CD8-positive, alpha-beta memory T cell (primary cell): Measurements from ENCODE around the gene TCF4. TPM values are rescaled to one million over a fixed set of nuclear protein-coding genes. Genes with fewer than 3 reads are reported as not detected.

Source experiments
- CTCF ChIA-PET: fragments of 350-600 bp; sonication (Branson Sonifier 250); formaldehyde crosslinking; loops from one replicate; lab custom pipeline; 2021; ENCODE audit warnings: antibody characterized with exemption; lab: Charles Lee
- POLR2A ChIA-PET: fragments of 350-600 bp; sonication (Branson Sonifier 250); formaldehyde crosslinking; loops from one replicate; lab custom pipeline; 2021; ENCODE audit warnings: antibody characterized with exemption; lab: Charles Lee
- DNase-seq, 5 donors: peaks; one replicate each; pipeline versions ENCODE4 v3.0.0 to v3.0.0-alpha.2; 2020 to 2022; ENCODE audit warnings: mixed read lengths in 1 of 5
- H3K27ac ChIP-seq: one replicate; pipeline ENCODE4 v1.7.0; 2013; ENCODE audit warnings: low read depth, mild to moderate bottlenecking, low read length, moderate library complexity
- H3K27me3 ChIP-seq: 2 replicates; pipeline ENCODE4 v1.7.0; 2013; ENCODE audit warnings: low read length, mild to moderate bottlenecking; ENCODE audit not compliant: insufficient read depth, poor library complexity, severe bottlenecking
- H3K36me3 ChIP-seq: 2 replicates; pipeline ENCODE4 v1.7.0; 2013; ENCODE audit warnings: mild to moderate bottlenecking, low read length, moderate library complexity; ENCODE audit not compliant: insufficient read depth
- H3K4me1 ChIP-seq: 2 replicates; pipeline ENCODE4 v1.7.0; 2013; ENCODE audit warnings: mild to moderate bottlenecking, low read length, moderate library complexity; ENCODE audit not compliant: insufficient read depth
- H3K4me3 ChIP-seq: 2 replicates; pipeline ENCODE4 v1.7.0; 2013; ENCODE audit warnings: mild to moderate bottlenecking, low read length
- H3K9me3 ChIP-seq: 2 replicates; pipeline ENCODE4 v1.7.0; 2013; ENCODE audit warnings: mild to moderate bottlenecking, low read length
- H3K27ac Mint-ChIP-seq, 8 donors: one replicate each; pipeline ENCODE4 v1.8.0; 2020 to 2021; ENCODE audit warnings: mixed read lengths in 8 of 8, mild to moderate bottlenecking in 6 of 8, inconsistent platforms in 3 of 8, moderate library complexity in 3 of 8
- H3K27me3 Mint-ChIP-seq, 2 donors: one replicate each; pipeline ENCODE4 v1.8.0; 2020 to 2021; ENCODE audit warnings: mixed read lengths in 2 of 2, mild to moderate bottlenecking in 1 of 2, moderate library complexity in 1 of 2
- H3K36me3 Mint-ChIP-seq, 3 donors: one replicate each; pipeline ENCODE4 v1.8.0; 2020 to 2021; ENCODE audit warnings: mixed read lengths in 3 of 3, inconsistent platforms in 1 of 3, mild to moderate bottlenecking in 1 of 3
- H3K4me1 Mint-ChIP-seq, 3 donors: one replicate each; pipeline ENCODE4 v1.8.0; 2020 to 2021; ENCODE audit warnings: mixed read lengths in 3 of 3, inconsistent platforms in 1 of 3, mild to moderate bottlenecking in 1 of 3
- H3K4me3 Mint-ChIP-seq, 7 donors: one replicate each; pipeline ENCODE4 v1.8.0; 2020 to 2021; ENCODE audit warnings: mixed read lengths in 7 of 7, mild to moderate bottlenecking in 6 of 7, moderate library complexity in 4 of 7, inconsistent platforms in 2 of 7
- H3K9me3 Mint-ChIP-seq, 5 donors: one replicate each; pipeline ENCODE4 v1.8.0; 2020 to 2022; ENCODE audit warnings: mixed read lengths in 5 of 5, mild to moderate bottlenecking in 3 of 5, moderate library complexity in 2 of 5, inconsistent platforms in 1 of 5
- polyA plus RNA-seq: library from polyadenylated mRNA; unstranded; fragments of 300-500 nt; fragmentation: Illumina TruSeq; gene quantifications from one replicate; pipeline ENCODE4 v1.2.3, GENCODE V29; 2021
- total RNA-seq, 2 experiments: library from RNA; stranded (reverse); gene quantifications; one replicate each; pipeline ENCODE4 v1.2.3, GENCODE V29; 2021

TCF4 gene
- total and polyA plus RNA-seq, 3 experiments from 2014 or later, result 0.18 to 0.62 (median 0.47) TPM

GRCh38 chr18:55420665-55421307 is 167.2 kb downstream of the TCF4 start:
- H3K4me1 Mint-ChIP-seq, result peaks cover 0 to 6% (median 4%) of the 10 kb centered on the region in 3 donors
- H3K27ac ChIP-seq, result no peak overlapping the region
- no peaks in the 10 kb centered on the region for H3K27me3 Mint-ChIP-seq
- H3K36me3 Mint-ChIP-seq, result no peaks in the 10 kb centered on the region
- DNase-seq, result no peak
- ChIA-PET POLR2A (no interaction called here), CTCF (interaction anchor here (0.7 kb wide), 1 partner anchor 33 kb away, joined by 3 read pairs; no protein-coding TSS in a partner anchor)
- peaks cover 0 to 2% (median 0%) of the 10 kb centered on the region in 5 donors for H3K9me3 Mint-ChIP-seq
- no peaks in the 10 kb centered on the region for H3K27me3 ChIP-seq
- H3K36me3 ChIP-seq, result no peaks in the 10 kb centered on the region
- no peak overlapping the region for H3K4me3 ChIP-seq
- no peaks in the 10 kb centered on the region for H3K4me1 ChIP-seq
- H3K4me3 Mint-ChIP-seq, result no peak overlapping the region
- no peaks in the 10 kb centered on the region for H3K9me3 ChIP-seq
- H3K27ac Mint-ChIP-seq, result no peak overlapping the region

- DNase-seq, result no peak
- peaks cover 0 to 2% (median 0%) of the 10 kb centered on the region in 5 donors for H3K9me3 Mint-ChIP-seq
- H3K27ac ChIP-seq, result no peak overlapping the region
- H3K4me3 ChIP-seq, result no peak overlapping the region
- H3K4me3 Mint-ChIP-seq, result no peak overlapping the region
- H3K27me3 ChIP-seq, result no peaks in the 10 kb centered on the region
- no peaks in the 10 kb centered on the region for H3K4me1 ChIP-seq
- no peaks in the 10 kb centered on the region for H3K36me3 ChIP-seq
- no peaks in the 10 kb centered on the region for H3K36me3 Mint-ChIP-seq
- CTCF ChIA-PET, result interaction anchor here (0.7 kb wide), 1 partner anchor 33 kb away, joined by 3 read pairs; no protein-coding TSS in a partner anchor
- POLR2A ChIA-PET, result no interaction called here
- no peak overlapping the region for H3K27ac Mint-ChIP-seq
- H3K4me1 Mint-ChIP-seq, result peaks cover 0 to 6% (median 4%) of the 10 kb centered on the region in 3 donors
- no peaks in the 10 kb centered on the region for H3K9me3 ChIP-seq
- no peaks in the 10 kb centered on the region for H3K27me3 Mint-ChIP-seq
Observed at GRCh38 chr18:55419947-55420664, 167.9 kb downstream of the TCF4 start.

DNA sequence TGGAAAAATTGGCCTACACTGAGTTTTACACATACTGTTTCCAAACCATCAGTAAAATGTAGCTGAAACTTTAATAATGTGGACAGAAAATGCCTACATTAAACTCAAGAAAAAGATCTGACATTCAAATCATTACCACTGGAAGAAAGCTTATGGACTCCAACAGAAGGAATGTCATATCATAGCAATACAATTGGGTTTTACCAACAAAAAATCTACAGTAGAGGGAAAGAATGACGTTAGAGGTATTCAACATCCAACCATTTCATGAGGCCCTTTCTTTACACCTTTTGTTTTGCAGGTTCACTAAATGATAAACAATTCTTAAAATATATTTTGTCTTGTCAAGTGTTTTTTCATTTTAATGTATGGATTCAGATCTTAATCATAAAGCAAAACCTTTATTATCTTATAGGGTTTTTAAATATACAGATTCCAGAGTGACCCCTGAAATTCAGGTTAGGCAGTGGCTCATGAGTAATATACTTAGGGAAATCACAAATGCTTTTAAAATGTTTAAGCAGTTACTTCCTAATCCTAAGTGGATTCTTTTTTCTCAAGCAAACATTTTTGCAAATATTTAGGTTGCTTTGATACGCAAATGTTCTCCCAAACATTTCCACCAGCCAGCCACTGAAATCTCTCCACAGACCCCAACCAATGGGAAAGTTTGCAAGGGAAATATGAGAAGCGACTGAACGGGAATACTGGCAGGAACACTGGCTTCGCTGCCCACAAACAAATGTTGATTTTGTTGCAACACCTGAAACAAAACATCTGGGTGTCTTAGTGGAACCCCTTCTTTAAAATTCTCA is 168.7 kb downstream of the TCF4 start:
- H3K36me3 ChIP-seq, result no peaks in the 10 kb centered on the region
- Mint-ChIP-seq H3K36me3 (no peaks in the 10 kb centered on the region), H3K4me3 (no peak overlapping the region), H3K4me1 (peaks cover 0 to 6% (median 4%) of the 10 kb centered on the region in 3 donors), H3K27ac (no peak overlapping the region), H3K27me3 (no peaks in the 10 kb centered on the region), H3K9me3 (peaks cover 0 to 2% (median 0%) of the 10 kb centered on the region in 5 donors)
- no peaks in the 10 kb centered on the region for H3K9me3 ChIP-seq
- no peak for DNase-seq
- H3K27me3 ChIP-seq, result no peaks in the 10 kb centered on the region
- H3K27ac ChIP-seq, result no peak overlapping the region
- no peak overlapping the region for H3K4me3 ChIP-seq
- H3K4me1 ChIP-seq, result no peaks in the 10 kb centered on the region
- ChIA-PET CTCF (no interaction called here), POLR2A (no interaction called here)

DNA sequence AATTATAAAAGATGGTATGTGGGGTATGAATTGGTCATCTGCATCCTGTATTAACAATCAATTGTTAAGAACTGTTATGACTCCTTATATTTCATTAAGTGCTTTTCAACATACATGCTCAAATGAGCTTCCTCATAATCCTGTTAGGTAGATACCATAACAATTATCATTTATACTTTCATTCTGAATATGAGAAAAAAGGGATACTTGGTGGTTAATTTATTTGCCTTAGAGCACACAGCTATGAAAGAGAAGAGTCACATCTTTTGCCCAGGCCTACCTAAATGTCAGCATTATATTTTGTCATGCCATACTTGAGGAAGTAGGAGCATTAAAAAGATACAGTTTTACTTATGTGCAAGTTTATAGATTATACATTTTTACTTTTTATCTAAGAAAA is 169.6 kb downstream of the TCF4 start:
- CTCF ChIA-PET, result no interaction called here
- H3K27ac ChIP-seq, result no peak overlapping the region

DNA sequence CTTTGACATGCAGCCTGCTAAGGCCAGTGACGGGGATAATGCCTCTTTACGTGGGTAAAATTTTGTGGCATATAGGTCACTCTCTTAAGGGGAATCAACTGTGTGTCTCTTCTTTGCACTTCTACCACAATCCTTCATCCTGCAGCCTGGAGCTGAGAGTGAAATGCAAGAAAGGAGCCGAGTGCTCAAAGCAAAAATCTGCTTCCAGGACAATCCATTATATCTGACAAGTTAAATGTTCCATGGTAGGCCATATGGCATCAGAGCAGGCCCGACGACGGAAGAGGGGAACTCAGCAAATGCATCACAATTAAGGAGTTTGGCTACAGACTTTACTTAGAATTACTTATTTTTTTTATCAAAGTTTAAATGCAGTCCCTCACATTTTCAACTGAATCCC is 171.2 kb downstream of the TCF4 start:
- Mint-ChIP-seq H3K4me3 (no peak overlapping the region), H3K36me3 (no peaks in the 10 kb centered on the region), H3K27me3 (no peaks in the 10 kb centered on the region), H3K9me3 (peaks cover 0 to 2% (median 0%) of the 10 kb centered on the region in 5 donors), H3K27ac (no peak overlapping the region), H3K4me1 (peaks cover 0 to 6% (median 4%) of the 10 kb centered on the region in 3 donors)
- Histone ChIP-seq H3K4me1 (no peaks in the 10 kb centered on the region), H3K4me3 (no peak overlapping the region), H3K27ac (no peak overlapping the region), H3K9me3 (no peaks in the 10 kb centered on the region), H3K27me3 (no peaks in the 10 kb centered on the region), H3K36me3 (no peaks in the 10 kb centered on the region)
- no peak for DNase-seq
- ChIA-PET POLR2A (no interaction called here), CTCF (no interaction called here)

More for the DNA sequence above, 169.6 kb downstream of the TCF4 start:
- Histone ChIP-seq H3K36me3 (no peaks in the 10 kb centered on the region), H3K27me3 (no peaks in the 10 kb centered on the region), H3K4me1 (no peaks in the 10 kb centered on the region), H3K4me3 (no peak overlapping the region), H3K9me3 (no peaks in the 10 kb centered on the region)
- H3K27ac Mint-ChIP-seq, result no peak overlapping the region
- H3K9me3 Mint-ChIP-seq, result peaks cover 0 to 2% (median 0%) of the 10 kb centered on the region in 5 donors
- POLR2A ChIA-PET, result no interaction called here
- peaks cover 0 to 6% (median 4%) of the 10 kb centered on the region in 3 donors for H3K4me1 Mint-ChIP-seq
- no peaks in the 10 kb centered on the region for H3K36me3 Mint-ChIP-seq
- no peaks in the 10 kb centered on the region for H3K27me3 Mint-ChIP-seq
- DNase-seq, result no peak
- H3K4me3 Mint-ChIP-seq, result no peak overlapping the region

GRCh38 chr18:55415258-55415871 is 172.6 kb downstream of the TCF4 start:
- peak; percentile 16 to 67 (median 45) for DNase-seq
- H3K27ac ChIP-seq, result no peak overlapping the region
- Mint-ChIP-seq H3K4me3 (no peak overlapping the region), H3K27me3 (no peaks in the 10 kb centered on the region), H3K27ac (no peak overlapping the region), H3K36me3 (no peaks in the 10 kb centered on the region), H3K4me1 (peaks cover 0 to 5% (median 3%) of the 10 kb centered on the region in 3 donors), H3K9me3 (peaks cover 0 to 2% (median 0%) of the 10 kb centered on the region in 5 donors)
- H3K27me3 ChIP-seq, result no peaks in the 10 kb centered on the region
- H3K36me3 ChIP-seq, result no peaks in the 10 kb centered on the region
- H3K4me3 ChIP-seq, result no peak overlapping the region
- POLR2A ChIA-PET, result no interaction called here
- H3K4me1 ChIP-seq, result no peaks in the 10 kb centered on the region
- no peaks in the 10 kb centered on the region for H3K9me3 ChIP-seq
- CTCF ChIA-PET, result no interaction called here

DNA sequence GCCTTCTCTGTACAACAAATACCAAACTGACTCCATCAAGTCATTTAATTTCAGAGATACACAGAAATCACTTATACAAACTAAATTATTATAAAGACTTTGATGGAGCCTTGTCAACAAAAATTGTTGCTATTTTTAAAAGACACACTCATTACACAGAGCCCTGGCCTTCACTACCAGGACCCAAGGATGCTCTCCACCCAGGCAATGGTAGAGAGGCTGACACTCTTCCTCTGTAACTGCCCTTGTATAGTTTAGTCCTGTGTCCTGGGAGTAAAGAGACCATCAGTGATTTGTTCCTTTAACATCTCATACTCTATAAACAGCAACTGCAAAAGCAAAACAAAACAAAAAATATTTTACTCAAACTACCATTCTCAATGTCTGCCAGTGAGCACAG is 173.5 kb downstream of the TCF4 start:
- peaks cover 0 to 2% (median 0%) of the 10 kb centered on the region in 5 donors for H3K9me3 Mint-ChIP-seq
- no peak overlapping the region for H3K4me3 Mint-ChIP-seq
- H3K4me1 Mint-ChIP-seq, result no peaks in the 10 kb centered on the region
- no peak overlapping the region for H3K4me3 ChIP-seq
- H3K36me3 ChIP-seq, result no peaks in the 10 kb centered on the region
- DNase-seq, result no peak
- no peaks in the 10 kb centered on the region for H3K9me3 ChIP-seq
- ChIA-PET POLR2A (no interaction called here), CTCF (no interaction called here)
- no peaks in the 10 kb centered on the region for H3K27me3 Mint-ChIP-seq
- H3K27me3 ChIP-seq, result no peaks in the 10 kb centered on the region
- H3K4me1 ChIP-seq, result no peaks in the 10 kb centered on the region
- no peaks in the 10 kb centered on the region for H3K36me3 Mint-ChIP-seq
- no peak overlapping the region for H3K27ac Mint-ChIP-seq
- no peak overlapping the region for H3K27ac ChIP-seq
